Rectal smooth muscle tissue (tissue), 1 donor: ENCODE data around the gene ACIN1.

Experiments used
- H3K27ac ChIP-seq: one replicate; pipeline ENCODE4 v1.7.0; 2013; ENCODE audit warnings: low read depth, low read length, inconsistent platforms
- H3K27me3 ChIP-seq: one replicate; pipeline ENCODE4 v1.7.0; 2013; ENCODE audit warnings: low read length; ENCODE audit not compliant: control insufficient read depth, insufficient read depth
- H3K36me3 ChIP-seq: one replicate; pipeline ENCODE4 v1.7.0; 2013; ENCODE audit warnings: low read length; ENCODE audit not compliant: control insufficient read depth, insufficient read depth
- H3K4me1 ChIP-seq: one replicate; pipeline ENCODE4 v1.7.0; 2013; ENCODE audit warnings: low read length; ENCODE audit not compliant: control insufficient read depth, insufficient read depth
- H3K4me3 ChIP-seq: one replicate; pipeline ENCODE4 v1.7.0; 2013; ENCODE audit warnings: low read length
- H3K9ac ChIP-seq: one replicate; pipeline ENCODE4 v1.7.0; 2013; ENCODE audit warnings: low read length

The ACIN1 gene

GRCh38 chr14:23129759-23130316 lies 34.9 kb upstream of the ACIN1 start:
- H3K9ac ChIP-seq: no peak overlapping the region
- no peaks in the 10 kb centered on the region for H3K4me1 ChIP-seq
- no peak overlapping the region for H3K27ac ChIP-seq
- H3K27me3 ChIP-seq: no peaks in the 10 kb centered on the region
- no peak overlapping the region for H3K4me3 ChIP-seq
- peaks cover 2% of the 10 kb centered on the region for H3K36me3 ChIP-seq

- no peaks in the 10 kb centered on the region for H3K27me3 ChIP-seq
- H3K9ac ChIP-seq: no peak overlapping the region
- peaks cover 2% of the 10 kb centered on the region for H3K36me3 ChIP-seq
- H3K4me3 ChIP-seq: no peak overlapping the region
- H3K27ac ChIP-seq: no peak overlapping the region
- no peaks in the 10 kb centered on the region for H3K4me1 ChIP-seq
Observed at GRCh38 chr14:23128969-23129758, 34.2 kb upstream of the ACIN1 start.

- peaks cover 2% of the 10 kb centered on the region for H3K36me3 ChIP-seq
- H3K9ac ChIP-seq: no peak overlapping the region
Observed at GRCh38 chr14:23127861-23128260, 32.9 kb upstream of the ACIN1 start.

GRCh38 chr14:23126548-23127278 lies 31.8 kb upstream of the ACIN1 start:
- no peak overlapping the region for H3K9ac ChIP-seq
- H3K27ac ChIP-seq: no peak overlapping the region
- H3K27me3 ChIP-seq: no peaks in the 10 kb centered on the region
- peaks cover under 1% of the 10 kb centered on the region for H3K4me1 ChIP-seq
- H3K4me3 ChIP-seq: no peak overlapping the region
- H3K36me3 ChIP-seq: peaks cover 2% of the 10 kb centered on the region

More at GRCh38 chr14:23127861-23128260, 32.9 kb upstream of the ACIN1 start:
- H3K4me1 ChIP-seq: no peaks in the 10 kb centered on the region
- H3K27ac ChIP-seq: no peak overlapping the region
- H3K27me3 ChIP-seq: no peaks in the 10 kb centered on the region
- H3K4me3 ChIP-seq: no peak overlapping the region

- Histone ChIP-seq H3K36me3 (peaks cover 2% of the 10 kb centered on the region), H3K27ac (no peak overlapping the region), H3K4me1 (peaks cover 6% of the 10 kb centered on the region)
Observed at GRCh38 chr14:23125933-23126524, 31.1 kb upstream of the ACIN1 start.

DNA sequence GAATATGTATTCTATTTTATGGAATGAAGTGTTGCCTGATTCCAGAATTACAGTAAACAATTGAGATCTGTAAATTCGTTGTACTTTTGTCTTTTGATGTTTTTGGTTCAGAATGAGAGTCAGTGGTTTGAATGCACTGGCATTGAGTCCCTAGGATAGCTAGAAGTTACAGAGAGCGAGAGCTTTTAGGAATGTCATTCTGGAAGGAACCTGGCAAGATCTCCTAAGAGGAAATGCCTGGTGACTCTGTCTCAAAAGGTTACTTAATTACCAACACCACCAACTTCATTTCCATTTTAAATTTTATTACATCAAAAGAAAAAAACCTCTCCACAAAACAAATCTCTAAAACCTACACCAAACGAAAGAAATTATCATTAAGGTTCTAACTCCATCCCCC lies 30.1 kb upstream of the ACIN1 start:
- H3K36me3 ChIP-seq: peaks cover 2% of the 10 kb centered on the region
- peaks cover 7% of the 10 kb centered on the region for H3K4me1 ChIP-seq
- H3K27ac ChIP-seq: no peak overlapping the region
- H3K4me3 ChIP-seq: no peak overlapping the region
- H3K9ac ChIP-seq: no peak overlapping the region
- no peaks in the 10 kb centered on the region for H3K27me3 ChIP-seq

More at GRCh38 chr14:23125933-23126524, 31.1 kb upstream of the ACIN1 start:
- no peak overlapping the region for H3K4me3 ChIP-seq
- no peak overlapping the region for H3K9ac ChIP-seq
- no peaks in the 10 kb centered on the region for H3K27me3 ChIP-seq

DNA sequence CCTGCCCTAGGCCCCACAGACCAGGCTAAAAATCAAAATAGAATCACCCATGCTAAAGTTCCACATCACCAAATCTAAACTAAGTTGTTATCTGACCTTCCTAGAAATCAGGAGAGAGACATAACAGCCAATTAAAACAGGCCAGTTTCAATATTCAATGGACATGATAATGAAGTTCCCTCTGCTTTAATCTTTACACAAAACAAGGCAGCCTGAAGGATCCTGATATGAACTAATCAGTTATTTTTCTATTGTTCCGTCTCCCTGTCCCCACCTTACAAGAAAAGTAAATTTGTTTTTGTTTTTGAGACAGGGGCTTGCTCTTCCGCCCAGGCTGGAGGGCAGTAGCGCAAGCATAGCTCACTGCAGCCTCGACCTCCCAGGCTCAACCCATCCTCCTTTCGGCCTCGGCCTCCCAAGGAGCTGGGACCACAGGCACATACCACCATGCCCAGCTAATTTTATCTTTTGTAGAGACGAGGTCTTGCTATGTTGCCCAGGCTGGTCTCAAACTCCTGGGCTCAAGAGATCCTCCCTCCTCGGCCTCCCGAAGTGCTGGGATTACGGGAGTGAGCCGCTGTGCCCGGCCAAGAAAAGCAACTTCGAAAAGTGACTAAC lies 29.5 kb upstream of the ACIN1 start:
- peaks cover under 1% of the 10 kb centered on the region for H3K36me3 ChIP-seq

DNA sequence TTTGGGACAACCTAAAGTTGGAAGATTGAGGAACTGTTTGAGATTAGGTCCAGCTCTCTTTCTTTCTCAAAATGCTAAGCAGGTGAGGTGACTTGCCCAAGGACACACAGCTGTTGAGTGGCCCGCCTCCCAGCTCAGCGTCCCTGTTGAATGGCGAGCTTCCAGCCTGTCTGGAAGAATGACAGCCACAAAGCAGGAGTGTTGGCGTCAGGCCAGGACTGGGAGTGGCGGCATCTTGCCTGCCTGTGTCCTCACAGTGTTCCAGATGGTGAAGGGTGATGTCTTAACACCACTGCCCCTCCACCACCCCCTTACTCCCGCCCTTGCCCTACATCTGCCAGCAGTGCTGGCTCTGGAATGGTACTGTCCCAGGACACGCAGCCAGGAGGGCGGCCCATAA lies 28.5 kb upstream of the ACIN1 start:
- Histone ChIP-seq H3K9ac (no peak overlapping the region), H3K36me3 (no peaks in the 10 kb centered on the region), H3K27me3 (no peaks in the 10 kb centered on the region), H3K4me3 (no peak overlapping the region), H3K4me1 (peaks cover 7% of the 10 kb centered on the region), H3K27ac (no peak overlapping the region)

More for the DNA sequence above, 29.5 kb upstream of the ACIN1 start:
- Histone ChIP-seq H3K27me3 (no peaks in the 10 kb centered on the region), H3K9ac (no peak overlapping the region), H3K4me3 (no peak overlapping the region), H3K4me1 (peaks cover 7% of the 10 kb centered on the region), H3K27ac (no peak overlapping the region)

GRCh38 chr14:23122086-23122485 lies 27.1 kb upstream of the ACIN1 start:
- Histone ChIP-seq H3K4me1 (peaks cover 7% of the 10 kb centered on the region), H3K9ac (no peak overlapping the region), H3K4me3 (no peak overlapping the region), H3K27me3 (no peaks in the 10 kb centered on the region), H3K36me3 (no peaks in the 10 kb centered on the region), H3K27ac (no peak overlapping the region)

- peaks cover 7% of the 10 kb centered on the region for H3K4me1 ChIP-seq
- H3K27ac ChIP-seq: no peak overlapping the region
- H3K9ac ChIP-seq: no peak overlapping the region
- no peak overlapping the region for H3K4me3 ChIP-seq
- H3K36me3 ChIP-seq: no peaks in the 10 kb centered on the region
- H3K27me3 ChIP-seq: no peaks in the 10 kb centered on the region
Observed at GRCh38 chr14:23121361-23121771, 26.4 kb upstream of the ACIN1 start.

DNA sequence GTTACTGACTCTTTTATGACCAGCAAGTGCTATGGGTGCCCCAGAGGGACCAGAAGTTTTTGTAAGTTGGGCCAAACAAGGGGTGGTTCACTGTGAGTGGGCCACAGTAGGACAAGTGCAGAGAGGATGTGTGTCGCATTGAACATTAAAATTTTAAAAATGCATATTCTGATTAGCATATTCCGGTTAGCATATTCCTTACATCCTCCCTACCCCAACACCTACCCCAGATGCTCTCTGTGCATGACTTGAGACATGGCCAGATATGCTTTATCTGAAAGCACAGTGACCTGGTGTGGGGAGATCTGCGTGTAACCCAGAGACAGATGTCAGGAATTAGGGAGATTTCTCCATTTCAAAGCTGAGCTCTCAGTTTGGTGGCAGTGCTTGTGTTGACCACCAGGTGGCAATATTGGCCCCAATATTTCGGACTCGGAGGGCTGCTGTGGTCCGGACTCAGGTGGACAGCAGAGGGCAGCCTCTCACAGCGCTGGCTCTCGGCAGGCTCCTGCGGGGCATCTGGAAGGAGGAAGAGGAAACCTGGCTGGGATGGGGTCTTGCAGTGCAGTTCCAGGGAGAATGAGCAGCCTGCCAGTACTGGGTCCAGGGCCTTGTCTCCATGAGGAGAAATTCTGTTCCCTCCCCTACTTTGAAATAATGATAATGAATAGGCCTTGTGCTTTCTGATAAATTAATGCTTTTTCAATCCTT lies 25.8 kb upstream of the ACIN1 start:
- H3K27ac ChIP-seq: no peak overlapping the region
- no peaks in the 10 kb centered on the region for H3K36me3 ChIP-seq
- H3K4me1 ChIP-seq: peaks cover 7% of the 10 kb centered on the region
- no peaks in the 10 kb centered on the region for H3K27me3 ChIP-seq
- no peak overlapping the region for H3K4me3 ChIP-seq
- H3K9ac ChIP-seq: no peak overlapping the region
